ENCODE measurements around the gene DNAJC1.

- TF ChIP-seq, protein P1, sequence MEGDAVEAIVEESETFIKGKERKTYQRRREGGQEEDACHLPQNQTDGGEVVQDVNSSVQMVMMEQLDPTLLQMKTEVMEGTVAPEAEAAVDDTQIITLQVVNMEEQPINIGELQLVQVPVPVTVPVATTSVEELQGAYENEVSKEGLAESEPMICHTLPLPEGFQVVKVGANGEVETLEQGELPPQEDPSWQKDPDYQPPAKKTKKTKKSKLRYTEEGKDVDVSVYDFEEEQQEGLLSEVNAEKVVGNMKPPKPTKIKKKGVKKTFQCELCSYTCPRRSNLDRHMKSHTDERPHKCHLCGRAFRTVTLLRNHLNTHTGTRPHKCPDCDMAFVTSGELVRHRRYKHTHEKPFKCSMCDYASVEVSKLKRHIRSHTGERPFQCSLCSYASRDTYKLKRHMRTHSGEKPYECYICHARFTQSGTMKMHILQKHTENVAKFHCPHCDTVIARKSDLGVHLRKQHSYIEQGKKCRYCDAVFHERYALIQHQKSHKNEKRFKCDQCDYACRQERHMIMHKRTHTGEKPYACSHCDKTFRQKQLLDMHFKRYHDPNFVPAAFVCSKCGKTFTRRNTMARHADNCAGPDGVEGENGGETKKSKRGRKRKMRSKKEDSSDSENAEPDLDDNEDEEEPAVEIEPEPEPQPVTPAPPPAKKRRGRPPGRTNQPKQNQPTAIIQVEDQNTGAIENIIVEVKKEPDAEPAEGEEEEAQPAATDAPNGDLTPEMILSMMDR (IDR thresholded peaks at IDR 0.05), result no peak
- no peak for TF ChIP-seq POLR2A (IDR thresholded peaks at IDR 0.05)
Observed at GRCh38 chr10:21753497-21754270, 249.8 kb downstream of the DNAJC1 start.
